Measurements from ENCODE around the gene TKT. TPM values are rescaled to one million over a fixed set of nuclear protein-coding genes. Genes with fewer than 3 reads are reported as not detected.

Gene TKT
- polyA plus RNA-seq, 2 of the 4 experiments (the other 2 are of a cell fraction) = 628 to 1,457 TPM

DNA sequence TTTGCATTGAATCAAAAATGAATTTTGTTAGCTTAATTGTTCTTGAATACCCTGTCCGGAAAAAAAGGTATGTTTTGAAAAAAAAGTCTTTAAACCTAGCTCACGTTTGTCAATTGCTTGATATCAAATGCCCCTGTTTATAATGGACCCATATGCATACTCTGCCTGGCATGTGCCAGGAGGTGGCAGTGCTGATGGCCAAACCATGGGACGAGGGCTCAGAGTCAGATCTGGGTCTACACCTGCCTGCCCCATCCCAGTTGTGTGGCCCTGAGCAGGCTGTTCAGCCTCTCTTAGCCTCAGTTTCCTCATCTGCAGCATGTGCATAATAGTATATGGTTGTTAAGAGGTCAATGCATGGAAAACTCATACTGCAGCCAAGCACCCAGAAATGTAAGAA lies 56.0 kb downstream of the TKT start:
- ATAC-seq (peak in 1 of 2 experiments; percentile 21; a peak in 1 of 6 replicates), DNase-seq (ENCODE audit: low read depth in 1 of 2, low spot score in 1 of 2) (no peak), FAIRE-seq (no peak)
- Histone ChIP-seq H3K4me1 (peaks cover 15% of the 10 kb centered on the region), H3K9me3 (no peaks in the 10 kb centered on the region), H3K27ac (no peak overlapping the region), H3K4me2 (no peak overlapping the region), H3K4me3 (no peak overlapping the region)
- WGBS (ENCODE audit: missing lambda C conversion rate) = 74% methylated on average over 3 of the region's 3 CpGs
- TF ChIP-seq MAFK (IDR thresholded peaks at IDR 0.05; ENCODE audit: partially characterized antibody) (no peak), RAD21 (conservative IDR thresholded peaks at IDR 0.05 in 1 of 2, IDR thresholded peaks at IDR 0.05 in 1 of 2) (peak in 1 of 2 experiments; percentile 37; a peak in 1 of 5 replicates)
- ChIA-PET CTCF (interaction anchor here (1.7 to 2.1 kb wide), 3 partner anchors 9 to 85 kb away, joined by 5 read pairs; no protein-coding TSS in a partner anchor), POLR2A (no interaction called here)

- no peak for DNase-seq (ENCODE audit: low read depth in 1 of 2, low spot score in 1 of 2)
- WGBS (ENCODE audit: missing lambda C conversion rate) = 84% methylated on average over 7 of the region's 7 CpGs
- H3K4me2 ChIP-seq = no peak overlapping the region
- H3K4me1 ChIP-seq = peaks cover 15% of the 10 kb centered on the region
- H3K4me3 ChIP-seq = no peak overlapping the region
- no peaks in the 10 kb centered on the region for H3K9me3 ChIP-seq
- POLR2A ChIA-PET = no interaction called here
- no peak for FAIRE-seq
- ATAC-seq = no peak
- CTCF ChIA-PET = interaction anchor here (1.2 to 4.9 kb wide), 3 partner anchors 49 to 83 kb away, joined by 3 to 87 read pairs (median 5); no protein-coding TSS in a partner anchor
- H3K27ac ChIP-seq = no peak overlapping the region
- no peak for TF ChIP-seq SREBF2 (IDR thresholded peaks at IDR 0.05)
- no peak for TF ChIP-seq TFCP2L1 (CRISPR knock-in tag; IDR thresholded peaks at IDR 0.05)
- no peak for TF ChIP-seq ZSCAN20 (CRISPR knock-in tag; IDR thresholded peaks at IDR 0.05)
- TF ChIP-seq, protein P1, sequence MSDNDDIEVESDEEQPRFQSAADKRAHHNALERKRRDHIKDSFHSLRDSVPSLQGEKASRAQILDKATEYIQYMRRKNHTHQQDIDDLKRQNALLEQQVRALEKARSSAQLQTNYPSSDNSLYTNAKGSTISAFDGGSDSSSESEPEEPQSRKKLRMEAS (IDR thresholded peaks at IDR 0.05) = no peak
- no peak for TF ChIP-seq KDM5A (IDR thresholded peaks at IDR 0.05)
- TF ChIP-seq FOXS1 (CRISPR knock-in tag; IDR thresholded peaks at IDR 0.05) = no peak
- no peak for TF ChIP-seq HOXA7 (CRISPR knock-in tag; IDR thresholded peaks at IDR 0.05)
- TF ChIP-seq HOXB13 (CRISPR knock-in tag; IDR thresholded peaks at IDR 0.05; ENCODE audit: low read depth) = no peak
- TF ChIP-seq CBX8 (IDR thresholded peaks at IDR 0.05) = no peak
- TF ChIP-seq ATOH8 (CRISPR knock-in tag; IDR thresholded peaks at IDR 0.05; ENCODE audit: low read depth) = no peak
- no peak for TF ChIP-seq HES2 (IDR thresholded peaks at IDR 0.05)
- no peak for TF ChIP-seq CHD2 (IDR thresholded peaks at IDR 0.05; ENCODE audit: low read length, partially characterized antibody)
- no peak for TF ChIP-seq FOSL2 (IDR thresholded peaks at IDR 0.05)
- TF ChIP-seq FOSL2 (CRISPR knock-in tag; IDR thresholded peaks at IDR 0.05) = no peak
- TF ChIP-seq REST (IDR thresholded peaks at IDR 0.05) = no peak
- no peak for TF ChIP-seq CTCF (IDR thresholded peaks at IDR 0.05)
- no peak for TF ChIP-seq GATA3 (IDR thresholded peaks at IDR 0.05; ENCODE audit: borderline replicate concordance)
- TF ChIP-seq NPAS2 (CRISPR knock-in tag; IDR thresholded peaks at IDR 0.05; ENCODE audit: borderline replicate concordance) = no peak
- no peak for TF ChIP-seq HEYL (CRISPR knock-in tag; IDR thresholded peaks at IDR 0.05)
These were observed 56.8 kb downstream of the TKT start for GRCh38 chr3:53198996-53199395.

All from A549 (cell line).